Fibroblast of lung (primary cell): ENCODE results near the gene PDGFA.

Source experiments
- CTCF ChIP-seq, 2 donors: IDR thresholded peaks in 1 of 2; conservative IDR thresholded peaks in 1 of 2; 1 replicate in 1 of 2; 2 replicates in 1 of 2; pipeline ENCODE4 v1.5.1; 2011 to 2012; ENCODE audit warnings: low read length in 2 of 2, control low read depth in 1 of 2, inconsistent platforms in 1 of 2, low read depth in 1 of 2, mild to moderate bottlenecking in 1 of 2
- EZH2 ChIP-seq: IDR thresholded peaks from 2 replicates; pipeline ENCODE4 v1.5.1; 2012; ENCODE audit warnings: low read length, control low read depth, mild to moderate bottlenecking; ENCODE audit errors: missing control alignments

- TF ChIP-seq CTCF (conservative IDR thresholded peaks at IDR 0.05 in 1 of 2, IDR thresholded peaks at IDR 0.05 in 1 of 2; ENCODE audit: low read depth in 1 of 2, low read length in 2 of 2) (no peak), EZH2 (no peak)
Observed at GRCh38 chr7:549891-550625, 30.4 kb upstream of the PDGFA start.
